Thyroid gland (tissue), 4 donors: ENCODE measurements around the gene SAMD1. TPM values are rescaled to one million over a fixed set of nuclear protein-coding genes. Genes with fewer than 3 reads are reported as not detected.

ENCODE experiments used
- DNase-seq, 2 donors: peaks; one replicate each; pipeline ENCODE4 v3.0.0-alpha.2; 2019
- H3K27ac ChIP-seq, 3 donors: fragments of 200-600 bp; sonication (generic); 1 replicate in 2 of 3; 2 replicates in 1 of 3; pipeline ENCODE4 v1.5.1; 2016 to 2019; ENCODE audit warnings: mild to moderate bottlenecking in 1 of 3, moderate library complexity in 1 of 3
- H3K27me3 ChIP-seq: fragments of 200-600 bp; sonication (generic); one replicate; pipeline ENCODE4 v1.5.1; 2019
- H3K36me3 ChIP-seq, 2 donors: fragments of 200-600 bp; sonication (generic); one replicate each; pipeline ENCODE4 v1.5.1; 2016 to 2019
- H3K4me1 ChIP-seq, 2 donors: fragments of 200-600 bp; sonication (generic); one replicate each; pipeline ENCODE4 v1.5.1; 2017 to 2019
- H3K4me3 ChIP-seq, 3 donors: fragments of 200-600 bp; sonication (generic); replicated peaks in 1 of 3; 1 replicate in 2 of 3; 2 replicates in 1 of 3; pipeline ENCODE4 v1.5.1; 2016; ENCODE audit warnings: mild to moderate bottlenecking in 1 of 3
- H3K9me3 ChIP-seq: fragments of 200-600 bp; sonication (generic); one replicate; pipeline ENCODE4 v1.5.1; 2017
- POLR2A ChIP-seq, 2 donors: fragments of 450-650 bp; IDR thresholded peaks; one replicate each; pipeline ENCODE4 v1.6.1; 2017; ENCODE audit warnings: antibody characterized with exemption in 2 of 2, mild to moderate bottlenecking in 2 of 2, moderate library complexity in 1 of 2
- WGBS, 2 donors: methylation state at CpG; one replicate each; pipeline ENCODE4 v1.1.5; 2017; 5-methylcytosine and 5-hydroxymethylcytosine counted together
- intact Hi-C: fragments of 100-400 bp; cut with DNase I; formaldehyde crosslinking; loops from one replicate; pipeline ENCODE4 v1.15.1; 2023
- total RNA-seq, 4 donors: library from RNA; depleted of rRNA; stranded (reverse); fragments of >200 nt; gene quantifications; one replicate each; pipeline ENCODE4 v1.2.3, GENCODE V29; 2016
- TF ChIP-seq, protein P1 (sequence below), 6 experiments: fragments of 200-600 bp in 3 of 6; fragments of 450-650 bp in 3 of 6; sonication (generic) in 3 of 6; IDR thresholded peaks; one replicate each; pipeline ENCODE4 v1.5.1; 2016 to 2019; ENCODE audit warnings: antibody characterized with exemption in 6 of 6, mild to moderate bottlenecking in 2 of 6, inconsistent platforms in 1 of 6, moderate library complexity in 1 of 6

The SAMD1 gene
- total RNA-seq, 4 donors from 2014 or later, result 15.2 to 27.3 (median 22.7) TPM

DNA sequence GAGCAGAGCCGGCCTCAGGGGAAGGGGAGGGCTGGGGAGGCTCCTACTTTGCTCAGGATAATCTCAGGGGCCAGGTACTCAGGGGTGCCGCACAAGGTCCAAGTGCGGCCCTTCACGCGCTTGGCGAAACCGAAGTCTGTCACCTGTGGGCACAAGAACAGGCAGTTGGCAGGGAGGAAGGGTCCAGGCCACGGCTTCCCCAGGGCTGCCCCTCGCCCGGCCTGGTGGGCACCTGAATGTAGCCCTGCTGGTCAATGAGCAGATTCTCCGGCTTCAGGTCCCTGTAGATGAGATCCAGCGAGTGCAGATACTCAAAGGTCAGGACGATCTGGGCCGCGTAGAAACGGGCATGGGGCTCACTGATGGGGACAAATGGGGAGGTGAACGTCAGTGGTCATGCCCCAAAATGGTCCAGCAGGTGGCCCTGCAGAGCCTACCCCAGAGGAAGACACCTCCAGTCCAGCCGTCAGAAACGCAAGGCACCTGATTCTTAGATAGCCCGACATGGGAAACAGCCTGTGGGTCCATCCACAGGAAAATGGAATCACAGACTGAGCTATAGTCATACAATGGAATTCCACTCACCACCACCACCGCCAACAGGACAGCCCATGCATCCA is 7.1 kb upstream of the SAMD1 start:
- no peak overlapping the region for H3K4me3 ChIP-seq
- TF ChIP-seq, protein P1, sequence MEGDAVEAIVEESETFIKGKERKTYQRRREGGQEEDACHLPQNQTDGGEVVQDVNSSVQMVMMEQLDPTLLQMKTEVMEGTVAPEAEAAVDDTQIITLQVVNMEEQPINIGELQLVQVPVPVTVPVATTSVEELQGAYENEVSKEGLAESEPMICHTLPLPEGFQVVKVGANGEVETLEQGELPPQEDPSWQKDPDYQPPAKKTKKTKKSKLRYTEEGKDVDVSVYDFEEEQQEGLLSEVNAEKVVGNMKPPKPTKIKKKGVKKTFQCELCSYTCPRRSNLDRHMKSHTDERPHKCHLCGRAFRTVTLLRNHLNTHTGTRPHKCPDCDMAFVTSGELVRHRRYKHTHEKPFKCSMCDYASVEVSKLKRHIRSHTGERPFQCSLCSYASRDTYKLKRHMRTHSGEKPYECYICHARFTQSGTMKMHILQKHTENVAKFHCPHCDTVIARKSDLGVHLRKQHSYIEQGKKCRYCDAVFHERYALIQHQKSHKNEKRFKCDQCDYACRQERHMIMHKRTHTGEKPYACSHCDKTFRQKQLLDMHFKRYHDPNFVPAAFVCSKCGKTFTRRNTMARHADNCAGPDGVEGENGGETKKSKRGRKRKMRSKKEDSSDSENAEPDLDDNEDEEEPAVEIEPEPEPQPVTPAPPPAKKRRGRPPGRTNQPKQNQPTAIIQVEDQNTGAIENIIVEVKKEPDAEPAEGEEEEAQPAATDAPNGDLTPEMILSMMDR (IDR thresholded peaks at IDR 0.05), result no peak
- no peak for TF ChIP-seq POLR2A (IDR thresholded peaks at IDR 0.05)
- no peaks in the 10 kb centered on the region for H3K27me3 ChIP-seq
- H3K36me3 ChIP-seq, result peaks cover 28 to 32% of the 10 kb centered on the region in 2 donors
- no peaks in the 10 kb centered on the region for H3K4me1 ChIP-seq
- no peak for DNase-seq
- intact Hi-C loops, result no loop called here
- no peak overlapping the region for H3K27ac ChIP-seq
- 78 to 87% methylated on average over 18 to 19 of the region's 21 CpGs for WGBS, 2 donors
- no peaks in the 10 kb centered on the region for H3K9me3 ChIP-seq

DNA sequence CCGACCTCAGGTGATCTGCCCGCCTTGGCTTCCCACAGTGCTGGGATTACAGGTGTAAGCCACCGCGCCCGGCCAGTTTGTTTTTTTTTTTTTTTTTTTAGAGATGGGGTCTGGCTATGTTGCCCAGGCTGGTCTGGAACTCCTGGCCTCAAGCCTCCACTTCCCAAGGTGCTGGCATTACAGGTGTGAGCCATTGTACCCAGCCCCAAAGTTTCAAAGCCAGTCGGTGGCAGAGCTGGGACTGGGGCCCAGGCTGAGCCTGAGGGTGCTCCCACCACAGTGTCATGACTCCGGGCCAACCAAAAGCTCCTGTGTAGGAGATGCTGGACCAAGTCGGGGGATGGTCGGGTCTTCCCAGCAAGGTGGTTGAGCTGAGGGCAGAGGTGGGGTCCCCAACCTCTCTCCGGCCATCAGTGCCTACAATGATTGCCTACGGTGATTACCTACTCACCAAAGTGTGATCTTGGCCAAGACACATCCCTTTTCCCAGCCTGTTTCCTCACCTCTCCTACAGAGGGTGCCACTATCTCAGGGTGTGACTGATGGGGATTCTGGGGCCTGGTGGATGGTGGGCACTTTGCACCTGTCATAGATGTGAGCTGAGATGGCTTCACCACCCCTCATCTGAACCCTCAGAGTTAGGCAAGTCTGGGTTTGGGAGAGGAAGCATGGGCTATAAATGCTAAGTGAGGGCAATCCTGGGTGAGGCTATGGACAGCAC is 5.9 kb upstream of the SAMD1 start:
- no peak for DNase-seq
- intact Hi-C loops, result no loop called here
- 96 to 98% methylated on average over 10 to 11 of the region's 11 CpGs for WGBS, 2 donors
- Histone ChIP-seq H3K9me3 (no peaks in the 10 kb centered on the region), H3K4me3 (no peak overlapping the region), H3K36me3 (peaks cover 18 to 20% of the 10 kb centered on the region in 2 donors), H3K4me1 (peaks cover 0 to 5% of the 10 kb centered on the region in 2 donors), H3K27ac (no peak overlapping the region), H3K27me3 (no peaks in the 10 kb centered on the region)
- TF ChIP-seq POLR2A (IDR thresholded peaks at IDR 0.05), result no peak
- TF ChIP-seq, protein P1 (IDR thresholded peaks at IDR 0.05), result no peak

DNA sequence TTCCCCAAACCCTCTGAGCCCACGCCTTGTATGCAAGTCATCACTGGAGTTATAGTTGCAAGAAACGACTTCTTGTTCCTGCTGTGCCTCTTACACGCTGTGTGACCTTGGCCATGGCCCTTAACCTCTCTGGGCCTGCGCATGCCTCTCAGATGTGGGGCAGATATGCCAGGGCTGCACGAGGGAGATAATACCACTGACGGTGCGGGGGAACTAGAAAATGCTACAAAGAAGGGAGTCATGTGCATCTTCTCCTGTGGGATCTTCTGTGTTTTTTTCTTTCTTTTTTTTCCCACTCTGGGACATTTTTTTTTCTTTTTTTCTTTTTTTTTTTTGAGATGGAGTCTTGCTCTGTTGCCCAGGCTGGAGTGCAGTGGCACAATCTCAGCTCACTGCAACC is 4.3 kb upstream of the SAMD1 start:
- no peak for TF ChIP-seq POLR2A (IDR thresholded peaks at IDR 0.05)
- TF ChIP-seq, protein P1 (IDR thresholded peaks at IDR 0.05), result no peak
- WGBS, 2 donors, result 93 to 96% methylated on average over 7 of the region's 7 CpGs
- H3K27me3 ChIP-seq, result no peaks in the 10 kb centered on the region
- peaks cover 0 to 5% of the 10 kb centered on the region in 2 donors for H3K4me1 ChIP-seq
- no peak overlapping the region for H3K4me3 ChIP-seq
- H3K27ac ChIP-seq, result no peak overlapping the region
- H3K36me3 ChIP-seq, result peaks cover 8 to 10% of the 10 kb centered on the region in 2 donors
- intact Hi-C loops, result no loop called here
- no peaks in the 10 kb centered on the region for H3K9me3 ChIP-seq
- DNase-seq, result no peak

DNA sequence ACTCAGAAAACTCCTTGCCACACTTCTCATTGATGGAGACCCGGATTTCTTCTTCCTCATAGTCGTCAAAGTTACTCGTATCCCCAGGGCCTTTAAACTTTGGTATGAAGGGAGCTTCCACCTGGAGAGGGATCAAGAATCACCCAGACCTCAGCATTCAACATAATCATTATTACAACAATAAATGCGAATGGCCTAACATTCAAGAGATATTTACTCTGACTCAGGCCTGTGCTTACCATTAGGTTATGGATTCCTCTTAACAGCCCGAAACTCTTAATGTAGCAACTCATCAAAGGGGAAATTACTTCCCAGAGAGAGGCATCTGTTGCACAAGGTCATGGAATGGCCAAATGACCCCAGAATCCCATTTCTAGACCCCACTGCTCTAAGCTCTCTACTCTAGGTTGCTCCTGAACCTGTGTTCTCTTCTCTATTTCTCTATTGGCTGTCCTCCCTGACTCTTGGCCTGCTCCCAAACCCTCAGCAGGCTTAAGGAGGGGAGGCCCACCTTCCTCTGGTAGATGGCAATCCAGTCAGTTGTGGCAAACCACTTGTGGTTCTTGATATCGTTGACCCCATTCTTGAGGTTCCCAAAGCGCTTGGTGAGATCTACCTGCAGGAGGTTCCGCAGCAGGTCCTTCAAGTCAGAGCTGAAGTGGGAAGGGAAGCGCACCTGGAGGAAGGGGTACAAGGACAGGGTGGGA is 2.7 kb upstream of the SAMD1 start:
- Histone ChIP-seq H3K27ac (no peak overlapping the region), H3K4me3 (no peak overlapping the region), H3K36me3 (peaks cover 8 to 10% of the 10 kb centered on the region in 2 donors), H3K4me1 (peaks cover 0 to 17% of the 10 kb centered on the region in 2 donors), H3K27me3 (no peaks in the 10 kb centered on the region), H3K9me3 (no peaks in the 10 kb centered on the region)
- WGBS, 2 donors, result 94% methylated on average over 9 of the region's 9 CpGs
- TF ChIP-seq, protein P1 (IDR thresholded peaks at IDR 0.05), result no peak
- no peak for TF ChIP-seq POLR2A (IDR thresholded peaks at IDR 0.05)
- intact Hi-C loops, result no loop called here
- no peak for DNase-seq
